GM19351 (cell line): ENCODE measurements around the gene C16orf90.

ENCODE experiments used
- ATAC-seq: cut with Tn5 transposase; IDR thresholded peaks from one replicate; pipeline ENCODE4 v1.9.1; 2021; ENCODE audit warnings: mild to moderate bottlenecking, moderate library complexity; ENCODE audit not compliant: unreplicated experiment

Gene C16orf90

DNA sequence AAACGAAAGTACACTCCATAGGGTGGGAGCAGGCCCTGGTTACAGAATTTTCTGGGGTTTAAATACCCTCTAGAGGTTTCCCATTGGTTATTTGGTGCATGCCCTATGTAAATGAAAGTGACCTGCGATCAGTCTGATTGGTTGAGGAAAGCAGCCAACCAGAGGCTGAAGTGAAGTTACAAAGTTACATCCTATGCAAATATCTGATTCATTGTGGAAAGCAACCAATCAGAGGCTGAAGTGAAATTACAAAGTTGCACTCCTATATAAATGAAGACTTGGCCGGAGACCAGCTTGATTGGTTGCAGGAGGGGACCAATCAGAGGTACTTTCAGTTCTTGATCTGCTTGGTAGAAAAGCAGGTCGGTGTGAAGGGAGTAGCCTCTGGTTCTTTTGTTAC, 27.4 kb downstream of the C16orf90 start:
- no peak for ATAC-seq

DNA sequence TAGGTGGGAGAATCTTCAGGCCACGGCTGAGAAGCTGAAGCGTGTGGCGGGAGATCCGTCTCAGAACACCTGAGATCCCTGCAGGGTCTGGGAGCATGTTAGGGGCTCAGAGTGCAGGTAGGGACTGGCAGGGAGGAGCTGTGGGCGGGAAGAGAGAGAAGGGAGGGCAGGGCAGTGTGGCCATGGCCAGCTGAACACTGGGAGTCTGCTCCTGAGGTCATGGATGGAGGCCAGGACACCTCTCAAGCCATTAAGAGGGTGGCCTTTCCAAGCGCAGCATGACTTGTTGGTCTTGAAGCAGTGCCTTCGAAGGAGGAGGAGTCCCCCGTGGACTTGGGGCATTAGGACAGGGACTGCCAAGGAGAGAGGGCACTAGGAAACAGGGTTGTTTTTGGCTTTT, 28.1 kb downstream of the C16orf90 start:
- no peak for ATAC-seq

GRCh38 chr16:3465911-3466584, 29.2 kb downstream of the C16orf90 start:
- no peak for ATAC-seq

DNA sequence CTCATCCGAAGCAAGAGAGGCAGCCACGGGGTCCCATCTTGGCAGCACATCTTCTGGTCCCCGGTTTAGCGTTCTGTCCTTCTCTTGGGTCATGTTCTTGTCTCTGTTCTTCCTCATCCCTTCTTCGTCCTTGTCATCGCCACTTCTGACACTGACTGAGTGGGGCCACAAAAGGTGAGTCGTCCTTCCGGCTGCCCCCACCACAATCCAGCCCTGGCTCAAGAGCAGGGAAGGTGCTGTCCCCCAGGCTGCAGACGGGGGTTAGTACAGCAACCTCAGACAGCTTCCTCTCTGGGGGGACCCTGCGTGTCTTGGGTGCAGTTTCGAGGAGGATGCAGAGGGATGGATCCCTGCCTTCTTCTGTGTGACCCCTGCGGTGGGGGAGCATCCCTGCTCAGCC, 30.0 kb downstream of the C16orf90 start:
- no peak for ATAC-seq

GRCh38 chr16:3461151-3461550, 34.1 kb downstream of the C16orf90 start:
- ATAC-seq = no peak

DNA sequence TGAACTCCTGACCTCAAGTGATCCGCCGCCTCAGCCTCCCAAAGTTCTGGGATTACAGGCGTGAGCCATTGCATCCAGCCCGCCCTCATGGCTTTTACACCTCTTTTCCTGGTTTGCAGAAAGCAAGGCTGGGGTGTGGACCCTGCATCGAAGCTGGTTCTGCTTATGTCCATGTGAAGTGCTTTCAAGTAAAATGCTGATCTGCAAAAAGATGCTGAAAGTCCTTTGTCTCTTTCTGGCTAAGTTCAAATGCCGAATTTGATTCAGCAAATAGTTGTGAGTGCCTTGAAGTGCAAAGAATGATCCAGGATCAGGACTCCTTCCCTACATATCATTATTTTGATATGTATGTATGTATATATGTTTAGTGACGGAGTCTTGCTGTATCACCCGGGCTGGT, 34.7 kb downstream of the C16orf90 start:
- no peak for ATAC-seq

GRCh38 chr16:3460121-3460520, 35.2 kb downstream of the C16orf90 start:
- ATAC-seq = no peak

DNA sequence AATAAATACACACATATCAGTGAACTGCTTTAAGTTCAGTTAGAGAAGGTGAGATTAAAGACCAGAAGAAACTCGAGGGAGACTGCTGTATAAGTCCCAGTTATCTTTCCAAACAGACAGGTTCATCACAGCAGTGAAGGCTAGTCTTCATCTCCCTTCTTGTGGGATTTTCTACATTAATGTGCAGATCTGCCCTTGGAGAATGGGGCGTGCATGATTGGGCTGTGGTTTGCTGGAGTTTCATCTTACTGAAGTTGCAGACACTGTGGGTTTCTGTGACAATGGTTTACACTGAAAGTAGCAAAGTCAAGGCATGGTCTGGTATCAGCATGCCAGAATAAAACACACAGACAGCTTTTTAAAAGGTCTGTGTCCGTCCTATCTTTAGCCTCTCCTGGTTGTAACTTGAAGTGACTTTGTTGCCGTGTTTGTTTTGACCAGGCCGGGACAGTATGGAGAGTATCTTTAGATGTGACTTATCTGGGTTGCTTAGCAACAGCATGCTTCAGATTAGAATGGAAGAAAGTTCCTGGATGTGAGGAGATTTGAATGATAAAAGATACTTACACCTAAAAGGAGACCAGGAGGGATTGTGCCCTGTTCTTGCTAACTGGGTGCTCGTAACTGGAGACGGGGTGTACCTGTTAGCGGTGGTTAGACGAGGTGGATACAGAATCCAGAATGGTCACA, 35.7 kb downstream of the C16orf90 start:
- ATAC-seq = no peak

DNA sequence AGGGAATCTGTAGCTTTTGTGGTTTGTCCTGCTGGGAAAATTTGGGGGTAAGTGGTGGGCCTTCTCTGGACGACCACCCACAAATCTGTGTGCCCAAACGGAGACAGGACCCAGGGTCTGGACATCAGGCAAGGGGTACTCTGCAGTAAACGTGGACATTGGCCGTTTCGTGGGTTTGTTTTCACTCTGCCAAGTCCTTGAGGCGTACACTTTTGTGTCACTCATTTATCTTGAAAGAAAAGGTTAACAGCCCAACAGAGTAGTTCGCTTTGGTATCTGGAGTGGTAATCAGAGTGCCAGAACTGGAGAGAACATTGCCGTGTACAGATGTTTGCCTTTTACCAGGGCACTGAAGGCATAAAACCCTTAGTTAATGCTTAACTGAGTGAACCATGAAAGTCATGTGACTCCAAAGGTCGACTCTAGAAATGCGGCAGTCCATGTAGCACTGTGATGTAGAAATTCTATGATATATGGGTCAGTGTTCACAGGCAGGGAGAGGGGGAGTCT, 36.4 kb downstream of the C16orf90 start:
- no peak for ATAC-seq

DNA sequence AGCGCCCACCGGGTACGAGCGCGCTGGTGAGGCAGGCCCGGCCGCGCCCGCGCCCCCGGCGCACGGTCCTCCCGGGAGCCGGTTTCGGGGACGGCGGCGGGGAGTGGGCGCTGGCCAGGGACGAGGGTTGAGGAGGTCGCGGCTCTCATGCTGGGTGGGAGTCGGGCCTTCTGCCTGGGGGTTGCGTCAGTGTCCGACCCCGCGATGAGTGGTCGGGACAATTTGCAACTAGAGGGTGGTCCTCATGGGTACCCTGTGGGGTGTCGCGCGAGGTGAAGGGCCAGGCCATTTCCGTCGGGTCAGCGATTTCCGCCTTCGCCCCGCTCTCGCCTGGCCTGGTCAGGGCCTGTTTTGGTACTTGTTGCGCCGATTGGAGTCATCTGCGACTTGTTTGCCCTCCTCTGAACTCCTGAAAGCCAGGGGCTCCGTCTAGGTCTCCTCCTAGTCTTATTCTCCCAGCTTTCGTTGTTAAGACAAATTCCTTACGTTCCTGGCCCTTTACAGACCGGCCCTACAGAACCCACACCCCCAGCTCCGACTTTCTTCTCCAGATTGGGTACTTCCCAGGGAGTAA, 36.9 kb downstream of the C16orf90 start:
- peak; percentile 7 for ATAC-seq

- ATAC-seq = peak; percentile 86
These were observed 37.6 kb downstream of the C16orf90 start for GRCh38 chr16:3457434-3458252.

DNA sequence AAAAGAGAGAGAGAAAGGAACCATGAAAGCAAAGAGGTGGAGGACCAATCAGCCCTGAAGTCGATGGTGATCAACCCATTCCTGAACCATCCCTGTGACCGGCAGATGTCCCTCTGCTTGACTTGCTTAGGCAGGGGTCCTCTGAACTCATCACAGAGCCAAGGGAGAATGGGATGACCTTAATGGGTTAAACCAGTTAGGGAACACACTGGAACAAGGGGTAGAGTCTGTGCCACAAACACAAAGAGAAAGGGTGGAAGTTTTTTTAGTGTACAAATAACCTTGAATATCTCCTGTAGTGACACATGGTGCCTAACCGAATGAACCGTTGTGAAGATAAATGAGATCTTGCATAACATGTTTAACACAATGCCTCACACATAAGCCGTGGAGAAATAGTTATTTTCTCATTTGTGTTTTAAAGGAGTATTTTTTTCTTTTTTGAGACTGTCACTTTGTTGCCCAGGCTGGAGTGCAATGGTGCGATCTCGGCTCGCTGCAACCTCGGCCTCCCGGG, 40.6 kb downstream of the C16orf90 start:
- ATAC-seq = no peak

GRCh38 chr16:3454093-3454492, 41.2 kb downstream of the C16orf90 start:
- ATAC-seq = no peak

- ATAC-seq = peak; percentile 22
These were observed 51.3 kb downstream of the C16orf90 start for GRCh38 chr16:3444032-3444388.
